Posterior cingulate gyrus (tissue), 11 donors: ENCODE measurements around the gene FUT9.
A peak's percentile ranks its signal among the peaks of the same experiment; 100 is the strongest.

ENCODE experiments used
- DNase-seq, 10 donors: peaks; one replicate each; pipeline versions ENCODE4 v3.0.0 to v3.0.0-alpha.2; 2020 to 2021; ENCODE audit warnings: mixed read lengths in 3 of 10
- intact Hi-C: fragments of 100-400 bp; cut with DNase I; formaldehyde crosslinking; loops from one replicate; pipeline ENCODE4 v1.15.1; 2023

Gene FUT9

GRCh38 chr6:96164802-96165201, 149.0 kb downstream of the FUT9 start:
- intact Hi-C loops = no loop called here
- no peak for DNase-seq

GRCh38 chr6:96171112-96171511, 155.3 kb downstream of the FUT9 start:
- intact Hi-C loops = no loop called here
- DNase-seq = peak in 1 of 10 donors; percentile 49

- no peak for DNase-seq
- intact Hi-C loops = no loop called here
Observed at GRCh38 chr6:96184798-96185197, 169.0 kb downstream of the FUT9 start.

- no peak for DNase-seq
- intact Hi-C loops = no loop called here
Observed at GRCh38 chr6:96186094-96186493, 170.3 kb downstream of the FUT9 start.

GRCh38 chr6:96186516-96187195, 170.9 kb downstream of the FUT9 start:
- DNase-seq = no peak
- intact Hi-C loops = no loop called here

- intact Hi-C loops = no loop called here
- no peak for DNase-seq
Observed at GRCh38 chr6:96194675-96195074, 178.9 kb downstream of the FUT9 start.

GRCh38 chr6:96195272-96195671, 179.5 kb downstream of the FUT9 start:
- intact Hi-C loops = no loop called here
- no peak for DNase-seq

GRCh38 chr6:96196633-96197032, 180.9 kb downstream of the FUT9 start:
- intact Hi-C loops = no loop called here
- no peak for DNase-seq

GRCh38 chr6:96197241-96197640, 181.5 kb downstream of the FUT9 start:
- intact Hi-C loops = no loop called here
- DNase-seq = no peak

GRCh38 chr6:96202571-96202970, 186.8 kb downstream of the FUT9 start:
- intact Hi-C loops = no loop called here
- DNase-seq = no peak

GRCh38 chr6:96211341-96211740, 195.6 kb downstream of the FUT9 start:
- intact Hi-C loops = no loop called here
- no peak for DNase-seq

GRCh38 chr6:96212066-96212465, 196.3 kb downstream of the FUT9 start:
- intact Hi-C loops = no loop called here
- no peak for DNase-seq

- intact Hi-C loops = no loop called here
- DNase-seq = no peak
Observed at GRCh38 chr6:96213784-96214183, 198.0 kb downstream of the FUT9 start.

- DNase-seq = no peak
- intact Hi-C loops = no loop called here
Observed at GRCh38 chr6:96223695-96224094, 207.9 kb downstream of the FUT9 start.

- DNase-seq = no peak
- intact Hi-C loops = no loop called here
Observed at GRCh38 chr6:96227135-96227534, 211.4 kb downstream of the FUT9 start.

- no peak for DNase-seq
- intact Hi-C loops = no loop called here
Observed at GRCh38 chr6:96234444-96234843, 218.7 kb downstream of the FUT9 start.

- intact Hi-C loops = no loop called here
- DNase-seq = no peak
Observed at GRCh38 chr6:96235927-96236326, 220.2 kb downstream of the FUT9 start.

GRCh38 chr6:96236471-96236870, 220.7 kb downstream of the FUT9 start:
- intact Hi-C loops = no loop called here
- DNase-seq = no peak

- DNase-seq = no peak
- intact Hi-C loops = no loop called here
Observed at GRCh38 chr6:96237638-96238347, 222.0 kb downstream of the FUT9 start.

- intact Hi-C loops = no loop called here
- DNase-seq = no peak
Observed at GRCh38 chr6:96246563-96246962, 230.8 kb downstream of the FUT9 start.

GRCh38 chr6:96249755-96250154, 234.0 kb downstream of the FUT9 start:
- intact Hi-C loops = no loop called here

GRCh38 chr6:96257751-96258150, 242.0 kb downstream of the FUT9 start:
- no peak for DNase-seq
- intact Hi-C loops = no loop called here

More at GRCh38 chr6:96249755-96250154, 234.0 kb downstream of the FUT9 start:
- DNase-seq = no peak
